ENCODE measurements around the gene NFE2L3.

Gene NFE2L3

GRCh38 chr7:26185131-26185843, 33.3 kb downstream of the NFE2L3 start:
- Histone ChIP-seq H3K9me3 (ENCODE audit: insufficient read depth, low read depth, low read length) (no peaks in the 10 kb centered on the region), H2AFZ (ENCODE audit: low read length) (no peak overlapping the region), H3K4me2 (ENCODE audit: low read depth, low read length, poor library complexity, severe bottlenecking) (no peak overlapping the region), H3K79me2 (ENCODE audit: insufficient read depth, low read length) (peaks cover 17% of the 10 kb centered on the region), H3K27me3 (ENCODE audit: insufficient read depth, low read length, poor library complexity, severe bottlenecking) (no peaks in the 10 kb centered on the region), H3K4me3 (ENCODE audit: low read length, poor library complexity, severe bottlenecking) (no peak overlapping the region), H3F3A (ENCODE audit: low read depth) (peaks cover 23% of the 10 kb centered on the region), H3K4me1 (ENCODE audit: insufficient read depth, low read length, poor library complexity, severe bottlenecking) (no peaks in the 10 kb centered on the region), H3K36me3 (ENCODE audit: insufficient read depth, low read length) (peaks cover 20% of the 10 kb centered on the region), H3K9me2 (replicated peaks; ENCODE audit: low read depth, low read length) (no peaks in the 10 kb centered on the region), H3K9ac (ENCODE audit: low read depth, low read length, poor library complexity, severe bottlenecking) (no peak overlapping the region), H4K20me1 (ENCODE audit: insufficient read depth, low read length, poor library complexity, severe bottlenecking) (peaks cover 51% of the 10 kb centered on the region)
- TF ChIP-seq EZH2phosphoT487 (IDR thresholded peaks at IDR 0.05; ENCODE audit: borderline replicate concordance) (no peak), CTCF (conservative IDR thresholded peaks at IDR 0.05; ENCODE audit: low read length) (no peak)

- Histone ChIP-seq H3F3A (ENCODE audit: low read depth) (peaks cover 23% of the 10 kb centered on the region), H3K4me3 (ENCODE audit: low read length, poor library complexity, severe bottlenecking) (no peak overlapping the region), H3K36me3 (ENCODE audit: insufficient read depth, low read length) (peaks cover 25% of the 10 kb centered on the region), H3K9ac (ENCODE audit: low read depth, low read length, poor library complexity, severe bottlenecking) (no peak overlapping the region), H3K27me3 (ENCODE audit: insufficient read depth, low read length, poor library complexity, severe bottlenecking) (no peaks in the 10 kb centered on the region), H3K79me2 (ENCODE audit: insufficient read depth, low read length) (peaks cover 22% of the 10 kb centered on the region), H4K20me1 (ENCODE audit: insufficient read depth, low read length, poor library complexity, severe bottlenecking) (peaks cover 56% of the 10 kb centered on the region), H3K4me2 (ENCODE audit: low read depth, low read length, poor library complexity, severe bottlenecking) (no peak overlapping the region), H3K9me2 (replicated peaks; ENCODE audit: low read depth, low read length) (no peaks in the 10 kb centered on the region), H3K9me3 (ENCODE audit: insufficient read depth, low read depth, low read length) (no peaks in the 10 kb centered on the region), H2AFZ (ENCODE audit: low read length) (no peak overlapping the region), H3K4me1 (ENCODE audit: insufficient read depth, low read length, poor library complexity, severe bottlenecking) (no peaks in the 10 kb centered on the region)
- TF ChIP-seq CTCF (conservative IDR thresholded peaks at IDR 0.05; ENCODE audit: low read length) (no peak), EZH2phosphoT487 (IDR thresholded peaks at IDR 0.05; ENCODE audit: borderline replicate concordance) (no peak)
Measured at GRCh38 chr7:26185844-26186180, 33.8 kb downstream of the NFE2L3 start.

GRCh38 chr7:26186364-26187311, 34.6 kb downstream of the NFE2L3 start:
- Histone ChIP-seq H3K9me3 (ENCODE audit: insufficient read depth, low read depth, low read length) (no peaks in the 10 kb centered on the region), H4K20me1 (ENCODE audit: insufficient read depth, low read length, poor library complexity, severe bottlenecking) (peaks cover 64% of the 10 kb centered on the region), H3K9me2 (replicated peaks; ENCODE audit: low read depth, low read length) (no peaks in the 10 kb centered on the region), H3K27me3 (ENCODE audit: insufficient read depth, low read length, poor library complexity, severe bottlenecking) (no peaks in the 10 kb centered on the region), H3K4me2 (ENCODE audit: low read depth, low read length, poor library complexity, severe bottlenecking) (no peak overlapping the region), H3F3A (ENCODE audit: low read depth) (peaks cover 21% of the 10 kb centered on the region), H3K79me2 (ENCODE audit: insufficient read depth, low read length) (peaks cover 30% of the 10 kb centered on the region), H3K9ac (ENCODE audit: low read depth, low read length, poor library complexity, severe bottlenecking) (no peak overlapping the region), H3K4me3 (ENCODE audit: low read length, poor library complexity, severe bottlenecking) (no peak overlapping the region), H3K4me1 (ENCODE audit: insufficient read depth, low read length, poor library complexity, severe bottlenecking) (peaks cover 6% of the 10 kb centered on the region), H3K36me3 (ENCODE audit: insufficient read depth, low read length) (peaks cover 34% of the 10 kb centered on the region), H2AFZ (ENCODE audit: low read length) (no peak overlapping the region)
- TF ChIP-seq CTCF (conservative IDR thresholded peaks at IDR 0.05; ENCODE audit: low read length) (no peak), EZH2phosphoT487 (IDR thresholded peaks at IDR 0.05; ENCODE audit: borderline replicate concordance) (no peak)
